Epidermal melanocyte (primary cell): ENCODE measurements around the gene SNX33.
"Not testable (repeated sequence)": the region's sequence is repeated elsewhere in the genome, so short reads cannot be mapped to it uniquely, and the experiment has no call there.

Experiments
- DNase-seq: peaks from one replicate; pipeline ENCODE4 v3.0.0; 2011; ENCODE audit warnings: low spot score; ENCODE audit not compliant: insufficient read length

The SNX33 gene

GRCh38 chr15:75697974-75698747 lies 50.4 kb downstream of the SNX33 start:
- not testable (repeated sequence) for DNase-seq

- not testable (repeated sequence) for DNase-seq
These were observed 51.8 kb downstream of the SNX33 start for GRCh38 chr15:75699517-75699916.

- DNase-seq = not testable (repeated sequence)
These were observed 52.5 kb downstream of the SNX33 start for GRCh38 chr15:75699961-75700874.

GRCh38 chr15:75701071-75702003 lies 53.6 kb downstream of the SNX33 start:
- not testable (repeated sequence) for DNase-seq

DNA sequence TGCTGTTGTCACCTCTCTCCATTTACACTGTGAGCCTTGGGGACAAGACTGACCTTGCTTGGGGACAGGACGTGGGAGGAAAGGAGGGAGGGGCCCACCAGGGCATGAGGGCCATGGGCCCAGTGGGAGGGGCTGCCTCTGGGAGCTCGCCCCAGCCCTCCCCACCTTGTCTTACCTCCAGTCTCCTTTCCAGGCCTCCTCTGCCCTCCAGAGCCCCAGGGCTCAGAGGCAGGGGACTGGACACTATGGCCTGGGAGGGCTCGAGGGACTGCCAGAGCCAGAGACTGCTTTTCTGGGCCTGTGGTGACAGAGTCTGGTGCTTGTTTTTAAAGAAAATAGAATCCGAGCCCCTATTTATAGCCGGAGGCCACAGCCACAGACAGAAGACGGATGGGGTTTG lies 54.7 kb downstream of the SNX33 start:
- no peak for DNase-seq

GRCh38 chr15:75703440-75704262 lies 55.9 kb downstream of the SNX33 start:
- DNase-seq = not testable (repeated sequence)

- DNase-seq = no peak
These were observed 56.5 kb downstream of the SNX33 start for GRCh38 chr15:75704263-75704615.

DNA sequence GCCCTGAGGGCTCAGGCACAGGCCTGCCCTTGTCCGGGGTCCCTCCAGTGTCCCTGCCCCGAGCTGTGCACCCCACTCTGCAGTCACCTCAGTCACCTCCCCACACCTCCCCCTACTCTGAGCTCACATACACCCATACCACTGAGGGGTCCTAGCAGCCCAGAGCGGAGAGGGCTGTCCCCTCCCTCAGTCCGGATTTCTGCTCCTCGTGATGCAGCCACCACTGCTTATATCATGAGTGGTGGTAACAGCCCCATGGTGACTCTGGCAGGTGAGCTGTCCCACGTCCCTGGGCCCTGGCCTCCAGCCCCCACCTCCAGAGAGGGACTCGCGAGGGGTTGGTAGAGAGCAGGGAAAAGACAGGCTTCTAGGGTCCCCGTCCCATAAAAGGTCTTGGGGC lies 56.9 kb downstream of the SNX33 start:
- no peak for DNase-seq

DNA sequence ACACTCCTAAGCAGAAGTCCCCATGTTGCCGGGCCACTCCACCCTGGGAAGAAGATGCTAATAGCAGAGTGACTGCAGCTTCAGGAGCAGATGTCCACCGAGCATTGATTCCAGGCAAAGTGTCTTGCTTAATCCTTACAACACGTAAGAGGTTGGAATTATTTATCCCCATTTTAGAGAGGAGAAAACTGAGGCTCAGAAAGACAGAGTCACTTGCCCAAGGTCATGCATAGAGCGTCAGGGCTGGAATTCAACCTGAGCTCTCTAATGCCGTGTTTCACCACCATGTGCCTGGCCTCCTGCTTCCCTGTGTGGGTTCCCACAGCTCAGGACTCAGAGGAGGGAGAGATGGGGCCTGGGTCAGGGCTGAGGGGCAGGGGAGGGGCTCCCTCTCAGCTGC lies 57.7 kb downstream of the SNX33 start:
- DNase-seq = not testable (repeated sequence)

DNA sequence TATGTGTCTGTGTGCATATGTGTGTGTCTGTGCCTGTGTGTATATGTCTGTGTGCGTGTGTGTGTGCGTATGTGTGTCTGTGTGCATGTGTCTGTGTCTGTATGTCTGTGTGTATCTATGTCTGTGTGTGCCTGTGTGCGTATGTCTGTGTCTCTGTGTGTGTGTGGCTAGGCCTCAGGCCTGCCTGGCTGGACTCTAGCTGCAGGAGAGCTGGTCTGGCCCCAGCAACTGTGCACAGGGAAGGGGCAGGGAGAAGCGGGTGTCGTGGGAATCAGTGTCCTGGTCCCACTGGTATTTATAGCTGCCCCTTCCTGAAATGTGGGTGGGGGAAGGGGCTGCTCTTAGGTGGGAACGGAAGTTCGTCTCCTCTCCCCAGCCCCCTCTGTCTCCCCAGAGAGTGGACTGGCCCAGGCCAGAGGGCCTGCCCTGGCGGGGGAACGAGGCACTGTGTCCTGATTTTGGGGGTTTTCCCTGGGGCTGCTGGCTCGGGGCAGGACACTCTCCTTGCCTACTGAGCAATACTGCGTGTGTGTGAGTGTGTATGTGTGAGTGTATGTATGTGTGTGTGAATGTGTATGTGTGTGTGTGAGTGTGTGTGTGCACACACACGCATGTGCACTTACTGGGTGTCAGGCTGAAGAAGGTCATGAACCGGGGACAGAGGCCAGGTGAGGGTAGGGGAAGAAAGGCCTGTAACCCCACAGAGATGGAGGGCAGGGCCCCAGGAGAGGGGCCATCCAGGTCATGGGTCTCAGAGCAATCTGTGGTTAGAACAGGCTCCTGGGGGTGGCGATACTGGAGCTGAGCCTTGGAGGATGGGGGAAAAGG lies 58.4 kb downstream of the SNX33 start:
- DNase-seq = no peak

- DNase-seq = no peak
These were observed 58.9 kb downstream of the SNX33 start for GRCh38 chr15:75706682-75706954.

GRCh38 chr15:75709458-75709857 lies 61.7 kb downstream of the SNX33 start:
- DNase-seq = not testable (repeated sequence)

- DNase-seq = not testable (repeated sequence)
These were observed 63.2 kb downstream of the SNX33 start for GRCh38 chr15:75710874-75711273.

GRCh38 chr15:75711495-75711894 lies 63.8 kb downstream of the SNX33 start:
- not testable (repeated sequence) for DNase-seq
